Measurements from ENCODE around the gene TBCK. TPM values are rescaled to one million over a fixed set of nuclear protein-coding genes. Genes with fewer than 3 reads are reported as not detected.

TBCK gene
- total and polyA plus RNA-seq, 2 of the 13 experiments (the other 11 are each of a cell fraction or from before 2014, with no cell fraction given): 51.0 to 62.4 TPM

GRCh38 chr4:106315968-106316772 lies at the start of gene TBCK, which contains the start of gene AIMP1 (continued):
- TF ChIP-seq ZNF142 (CRISPR knock-in tag; IDR thresholded peaks at IDR 0.05) (no peak), STAT5B (CRISPR knock-in tag; IDR thresholded peaks at IDR 0.05) (no peak), ZNF878 (CRISPR knock-in tag; IDR thresholded peaks at IDR 0.05) (0 out of 2 replicates have a peak, but pooled peaks have one; percentile 67), ZFP37 (CRISPR knock-in tag; IDR thresholded peaks at IDR 0.05; ENCODE audit: borderline replicate concordance) (no peak), LCORL (IDR thresholded peaks at IDR 0.05) (peak; percentile 24; the same call in 1 of the 2 replicates), LCORL (CRISPR knock-in tag; IDR thresholded peaks at IDR 0.05) (peak; percentile 35; the same call in 1 of the 2 replicates), NFATC3 (CRISPR knock-in tag; IDR thresholded peaks at IDR 0.05) (no peak; the same call in 1 of the 2 replicates), ZBTB42 (CRISPR knock-in tag; IDR thresholded peaks at IDR 0.05) (0 out of 2 replicates have a peak, but pooled peaks have one; percentile 67), HIC2 (CRISPR knock-in tag; IDR thresholded peaks at IDR 0.05; ENCODE audit: low read depth) (peak; percentile 53; the same call in 1 of the 2 replicates), ZSCAN30 (CRISPR knock-in tag; IDR thresholded peaks at IDR 0.05) (0 out of 2 replicates have a peak, but pooled peaks have one; percentile 43), HMGXB4 (CRISPR knock-in tag; IDR thresholded peaks at IDR 0.05; ENCODE audit: borderline replicate concordance in 1 of 2, low read depth in 1 of 2) (peak; percentile 43 to 82; a peak in 1 of 4 replicates), SP4 (CRISPR knock-in tag; IDR thresholded peaks at IDR 0.05) (peak; percentile 71), TGIF2 (CRISPR knock-in tag; IDR thresholded peaks at IDR 0.05) (peak; percentile 85; the same call in 1 of the 2 replicates), HHEX (CRISPR knock-in tag; IDR thresholded peaks at IDR 0.05) (no peak), ZFY (CRISPR knock-in tag; IDR thresholded peaks at IDR 0.05) (peak; percentile 84), CEBPB (IDR thresholded peaks at IDR 0.05; ENCODE audit: borderline replicate concordance, low read depth, low read length) (no peak), SUZ12 (IDR thresholded peaks at IDR 0.05; ENCODE audit: low read depth, low read length) (no peak), PBX2 (CRISPR knock-in tag; IDR thresholded peaks at IDR 0.05) (peak; percentile 55; the same call in 1 of the 2 replicates), SSRP1 (CRISPR knock-in tag; IDR thresholded peaks at IDR 0.05) (no peak)
